Mucosa of gallbladder (tissue), 1 donor: ENCODE data around the gene IL1F10. TPM values are rescaled to one million over a fixed set of nuclear protein-coding genes. Genes with fewer than 3 reads are reported as not detected.
"Not testable (repeated sequence)": the region's sequence is repeated elsewhere in the genome, so short reads cannot be mapped to it uniquely, and the experiment has no call there.

ENCODE experiments used
- DNase-seq: peaks from one replicate; pipeline ENCODE4 v3.0.0-alpha.2; 2020; ENCODE audit warnings: low spot score
- total RNA-seq: library from RNA; stranded (reverse); gene quantifications from one replicate; pipeline ENCODE4 v1.2.1, GENCODE V29; 2021
- donor health status: DM: no; HTN: no; CAD: no.

Gene IL1F10
- total RNA-seq, 1 donor from 2014 or later, result not detected

DNA sequence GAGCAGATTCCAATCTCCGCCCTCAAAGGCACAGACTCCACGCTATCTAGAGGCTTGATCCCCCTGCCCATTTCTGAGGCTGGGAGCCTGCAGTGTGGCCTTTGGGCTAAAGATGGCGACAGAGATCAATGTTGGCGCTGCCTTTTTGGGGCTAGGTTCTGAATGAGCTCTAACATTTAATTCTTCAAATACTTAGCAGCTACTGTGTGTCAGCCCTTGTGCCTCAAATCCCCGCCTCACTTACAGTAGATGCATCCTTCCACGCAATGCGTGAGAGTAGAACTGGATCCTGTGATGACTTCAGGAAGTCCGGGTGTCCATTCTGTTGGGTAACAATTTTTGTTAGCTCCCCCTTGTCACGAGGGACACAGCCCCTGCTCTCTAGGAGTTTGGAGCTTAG lies 12.4 kb downstream of the IL1F10 start:
- DNase-seq, result no peak

DNA sequence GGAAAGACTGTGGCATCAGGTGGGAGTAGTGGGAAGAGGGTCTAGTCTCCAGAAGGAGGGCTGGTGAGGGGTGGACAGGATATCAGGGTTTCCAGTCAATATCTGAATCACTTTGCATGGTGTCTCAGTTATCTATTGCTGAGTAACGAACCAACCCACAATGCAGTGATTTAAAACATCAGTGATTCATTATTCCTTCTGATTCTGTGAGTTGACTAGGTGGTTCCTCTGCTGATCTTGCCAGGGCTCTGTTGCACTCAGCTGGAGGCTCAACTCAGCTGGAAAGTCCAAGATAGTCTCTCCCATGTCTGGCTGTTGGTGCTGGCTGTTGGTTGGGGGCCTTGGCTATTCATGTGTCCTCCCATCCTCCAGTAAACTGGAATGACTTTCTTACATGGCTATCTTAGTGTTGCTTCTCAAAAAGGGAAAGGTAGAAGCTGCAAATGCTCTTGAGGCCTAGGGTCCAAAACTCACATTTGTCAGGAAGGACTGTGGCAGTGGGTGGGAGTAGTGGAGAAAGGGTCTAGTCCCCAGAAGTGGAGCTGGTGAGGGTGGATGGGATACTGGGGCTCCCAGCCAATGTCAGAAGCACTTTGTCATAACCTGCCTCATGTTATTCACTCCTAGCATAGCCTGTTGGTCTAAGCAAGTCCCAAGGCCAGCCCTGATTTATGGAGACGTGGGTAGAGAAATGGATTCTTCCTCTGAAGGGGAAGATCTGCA lies 13.9 kb downstream of the IL1F10 start:
- DNase-seq, result no peak

DNA sequence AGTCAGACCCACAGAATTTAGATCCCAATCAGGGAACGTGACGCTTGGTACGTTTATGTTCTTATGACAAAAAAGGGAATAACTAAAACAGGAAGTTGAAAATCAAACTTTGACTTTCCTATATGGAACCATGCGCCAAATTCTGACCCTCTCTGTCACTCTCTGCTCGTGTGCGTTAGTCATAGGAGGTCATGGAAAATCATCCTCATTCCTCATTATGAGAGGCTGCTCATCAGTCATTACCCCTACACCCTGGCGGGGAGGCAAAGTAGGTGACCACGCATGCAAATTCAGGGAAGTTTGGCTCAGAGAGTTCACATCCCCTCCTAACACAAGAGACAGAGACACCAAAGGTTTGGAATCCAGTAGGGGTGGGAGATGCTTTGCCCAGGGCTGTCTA lies 15.5 kb downstream of the IL1F10 start:
- no peak for DNase-seq

DNA sequence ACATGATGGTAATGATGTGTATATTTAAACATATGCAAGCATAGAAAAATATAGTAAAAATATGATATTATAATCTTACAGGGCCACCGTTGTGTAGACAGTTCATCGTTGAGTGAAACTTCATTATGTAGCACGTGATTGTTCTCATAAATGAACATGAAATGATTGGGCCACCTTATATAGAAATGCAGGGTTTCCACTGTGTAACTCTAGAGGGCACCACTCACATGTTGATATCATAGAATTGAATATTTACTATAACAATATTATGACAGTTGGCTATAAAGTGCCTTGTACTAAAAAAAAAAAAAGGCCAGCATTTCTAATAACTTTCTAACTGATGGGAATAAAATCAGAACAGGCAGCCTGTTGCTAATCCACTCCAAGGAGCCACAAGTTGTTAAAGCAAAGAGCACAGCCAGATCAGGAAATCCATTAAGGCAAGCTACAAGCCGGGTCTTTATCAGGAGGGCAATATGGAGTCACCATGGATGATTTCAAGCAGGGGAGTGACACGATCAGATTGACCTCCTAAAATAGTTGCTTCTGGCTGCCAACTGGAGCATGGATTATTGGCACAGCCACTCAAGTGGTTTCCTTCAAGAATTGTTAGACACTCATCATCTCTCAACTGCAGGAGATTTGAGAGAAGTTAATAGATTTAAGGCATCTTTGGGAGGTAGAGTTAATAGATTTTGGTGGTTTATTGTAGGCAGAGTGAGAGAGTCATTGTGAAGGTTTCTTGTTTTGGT lies 16.7 kb downstream of the IL1F10 start:
- no peak for DNase-seq

DNA sequence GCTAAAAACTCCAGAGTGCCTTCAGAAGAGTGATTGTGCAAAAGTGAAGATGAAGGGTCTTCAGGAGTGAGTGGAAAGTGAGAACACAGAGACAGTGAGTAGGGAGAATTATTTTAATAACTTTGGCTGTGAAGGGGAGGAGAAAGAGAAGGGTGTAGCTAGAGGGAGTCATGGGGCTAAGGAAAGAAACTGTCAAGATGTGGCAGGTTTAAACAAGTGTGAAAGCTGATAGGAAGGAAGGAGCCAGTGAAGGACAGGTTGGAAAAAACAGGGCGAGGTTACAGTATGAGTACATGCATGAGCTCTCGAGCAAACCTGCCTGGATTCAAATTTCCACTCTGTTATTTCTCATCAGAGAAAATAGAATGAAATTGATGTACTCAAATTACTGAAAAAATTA lies 17.8 kb downstream of the IL1F10 start:
- DNase-seq, result no peak

DNA sequence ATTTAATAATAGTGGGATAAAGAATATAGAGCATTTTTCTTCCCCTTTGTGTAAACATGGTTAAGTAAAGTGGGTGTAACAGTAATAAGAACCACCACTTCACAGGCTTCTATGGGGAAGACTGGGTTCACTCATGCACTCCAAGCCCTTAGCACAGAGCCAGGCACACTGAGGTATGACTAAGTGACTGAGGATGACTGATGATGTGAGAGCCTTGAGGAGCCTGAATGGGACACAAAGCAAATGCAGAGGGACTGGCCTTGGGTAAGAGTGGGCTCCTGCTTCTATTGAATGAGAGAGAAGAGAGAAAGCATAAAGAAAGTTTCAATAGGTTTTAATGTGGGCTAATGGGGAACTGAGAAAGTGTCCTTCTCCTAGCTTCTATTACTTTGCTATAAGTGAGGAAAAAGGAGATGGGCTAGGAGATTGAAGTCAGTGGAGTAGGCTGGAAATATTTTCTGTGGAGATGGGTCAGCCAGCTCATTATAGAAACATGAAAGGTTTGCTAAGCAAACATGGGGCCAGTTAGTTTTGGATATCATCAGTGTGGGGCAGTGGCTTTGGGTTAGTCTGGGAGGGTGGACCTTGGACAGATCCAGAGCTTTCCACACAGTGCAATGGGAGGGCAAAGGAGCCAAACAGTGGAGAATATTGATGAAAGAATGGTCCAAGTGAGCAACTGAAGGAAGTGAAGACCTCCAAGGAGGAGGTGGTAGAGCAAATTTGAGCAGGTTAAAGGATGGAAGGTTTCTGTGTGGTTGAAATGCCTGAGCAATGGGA lies 20.6 kb downstream of the IL1F10 start:
- DNase-seq, result no peak

DNA sequence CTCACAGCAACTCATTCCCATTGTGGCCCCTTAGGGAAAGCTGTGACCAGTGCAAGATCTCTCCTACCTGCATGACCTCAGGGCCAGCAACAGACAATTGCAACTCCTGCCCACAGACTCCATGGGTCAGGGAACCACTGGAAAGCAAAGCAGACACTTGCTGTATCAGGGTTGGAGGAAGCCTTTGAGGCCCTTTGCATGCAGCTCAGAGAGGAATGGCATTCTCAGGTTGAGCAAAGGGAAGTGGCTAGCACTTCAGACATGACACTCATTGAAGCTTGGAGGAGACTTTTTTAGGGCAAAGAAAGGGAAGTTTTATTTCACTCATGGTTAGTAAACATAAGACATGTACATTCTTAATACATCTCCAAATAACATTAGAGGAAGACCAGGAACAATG lies 22.1 kb downstream of the IL1F10 start:
- DNase-seq, result no peak

DNA sequence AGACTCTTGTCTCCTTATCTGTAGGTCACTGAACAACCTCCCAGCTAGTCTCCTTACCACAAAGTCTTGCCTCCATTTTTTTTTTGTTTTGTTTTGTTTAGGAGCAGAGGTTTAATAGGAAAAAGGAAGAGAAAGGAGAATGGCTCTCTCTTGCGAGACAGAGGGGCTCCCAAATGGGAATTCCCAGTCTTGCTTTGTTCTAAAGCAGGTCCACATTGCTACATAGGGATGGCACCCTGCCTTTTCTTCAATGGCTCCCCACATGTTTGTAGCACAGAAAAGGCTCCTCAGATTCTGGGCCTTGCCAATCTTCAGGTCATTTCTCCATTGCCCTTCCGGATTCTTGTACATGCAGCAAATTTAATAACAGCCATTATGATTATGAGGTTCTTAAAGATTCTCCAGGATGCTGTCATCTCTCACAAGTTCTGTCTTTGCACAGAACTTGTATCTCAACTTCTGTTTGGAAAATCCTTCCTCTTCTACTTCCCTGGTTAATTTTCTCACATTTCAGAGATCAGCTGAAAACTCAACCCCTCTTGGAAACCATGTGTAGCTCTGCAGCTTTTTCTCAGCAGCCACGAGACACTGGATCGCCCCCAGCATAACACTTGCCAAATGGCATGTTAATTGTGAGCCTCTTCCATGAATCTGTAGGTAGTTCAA lies 23.6 kb downstream of the IL1F10 start:
- DNase-seq, result no peak

DNA sequence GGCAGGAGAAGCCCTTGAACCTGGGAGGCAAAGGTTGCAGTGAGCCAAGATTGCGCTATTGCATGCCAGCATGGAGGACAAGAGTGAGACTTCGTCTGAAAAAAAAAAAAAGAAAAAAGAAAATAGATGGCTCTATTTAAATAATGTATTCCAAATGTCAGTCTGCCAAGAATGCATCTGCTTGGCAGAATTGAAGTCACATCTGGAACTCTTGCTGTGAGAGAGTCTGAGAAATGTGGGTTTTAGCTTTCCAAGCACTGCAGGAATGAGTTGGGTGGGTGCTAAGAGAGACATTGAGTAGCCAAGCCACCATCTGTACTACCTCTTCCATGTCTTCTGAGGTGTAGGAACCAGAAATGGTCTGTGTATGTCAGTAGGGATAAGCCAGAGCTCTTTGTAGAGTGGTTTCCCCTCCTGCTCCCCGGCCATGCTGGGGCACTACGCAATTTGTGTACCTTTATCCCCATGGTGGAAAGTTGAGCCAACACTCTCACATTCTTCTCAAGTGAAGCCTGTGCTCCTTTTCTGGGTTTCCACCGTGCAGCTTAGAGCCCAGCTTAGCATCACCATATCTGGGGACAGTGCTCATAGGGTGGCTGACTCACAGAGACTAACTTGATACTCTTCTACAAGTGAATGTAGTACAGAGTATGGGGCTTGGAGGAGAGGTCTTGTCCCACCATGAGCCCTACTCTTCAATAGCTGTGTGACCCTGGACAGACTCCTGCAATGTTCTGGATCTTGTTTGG lies 25.3 kb downstream of the IL1F10 start:
- no peak for DNase-seq

DNA sequence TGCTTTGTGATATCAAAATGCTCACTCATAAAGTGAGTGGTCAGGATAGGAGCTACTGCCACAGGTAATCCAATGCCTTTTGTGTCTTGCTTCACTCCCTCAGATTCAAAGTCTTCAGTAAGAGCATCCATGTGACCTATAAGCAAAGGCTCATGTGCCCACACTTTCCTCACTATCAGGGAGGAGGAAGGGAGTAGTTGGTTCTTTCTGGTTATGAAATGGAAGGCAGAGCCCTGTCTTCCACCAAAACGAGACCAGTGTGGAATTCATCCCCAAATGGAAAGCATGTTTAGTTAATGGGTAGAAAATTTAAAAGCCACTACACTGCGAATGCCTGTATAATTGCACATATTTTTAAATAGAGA lies 25.8 kb downstream of the IL1F10 start:
- DNase-seq, result no peak

DNA sequence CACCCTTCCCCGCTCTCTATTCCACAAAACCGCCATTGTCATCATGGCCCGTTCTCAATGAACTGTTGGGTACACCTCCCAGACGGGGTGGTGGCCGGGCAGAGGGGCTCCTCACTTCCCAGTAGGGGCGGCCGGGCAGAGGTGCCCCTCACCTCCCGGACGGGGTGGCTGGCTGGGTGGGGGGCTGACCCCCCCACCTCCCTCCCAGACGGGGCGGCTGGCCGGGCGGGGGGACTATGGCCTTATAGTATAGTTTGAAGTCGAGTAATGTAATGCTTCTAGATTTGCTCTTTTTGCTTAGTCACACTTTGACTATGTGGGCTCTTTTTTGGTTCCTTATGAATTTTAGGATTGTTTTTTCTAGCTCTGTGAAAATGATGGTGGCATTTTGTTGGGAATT lies 28.5 kb downstream of the IL1F10 start:
- not testable (repeated sequence) for DNase-seq

DNA sequence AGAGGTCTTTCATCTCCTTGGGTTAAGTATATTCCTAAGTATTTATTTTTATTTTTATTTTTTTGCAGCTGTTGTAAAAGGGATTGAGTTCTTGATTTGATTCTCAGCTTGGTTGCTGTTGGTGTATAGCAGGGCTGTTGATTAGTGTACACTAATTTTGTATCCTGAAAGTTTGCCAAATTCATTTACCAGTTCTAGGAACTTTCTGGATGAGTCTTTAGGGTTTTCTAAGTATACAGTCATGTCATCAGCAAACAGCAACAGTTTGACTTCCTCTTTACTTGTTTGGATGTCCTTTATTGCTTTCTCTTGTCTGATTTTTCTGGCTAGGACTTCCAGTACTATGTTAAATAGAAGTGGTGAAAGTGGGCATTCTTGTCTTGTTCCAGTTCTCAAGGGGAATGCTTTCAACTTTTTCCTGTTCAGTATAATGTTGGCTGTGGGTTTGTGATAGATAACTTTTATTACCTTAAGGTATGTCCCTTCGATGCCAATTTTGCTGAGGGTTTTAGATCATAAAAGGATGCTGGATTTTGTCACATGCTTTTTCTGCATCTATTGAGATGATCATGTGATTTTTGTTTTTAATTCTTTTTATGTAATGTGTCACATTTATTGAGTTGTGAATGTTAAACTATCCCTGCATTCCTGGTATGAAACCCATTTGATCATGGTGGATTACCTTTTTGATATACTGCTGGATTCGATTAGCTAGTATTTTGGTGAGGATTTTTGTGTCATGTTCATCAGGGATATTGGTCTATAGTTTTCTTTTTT lies 29.3 kb downstream of the IL1F10 start:
- DNase-seq, result not testable (repeated sequence)

DNA sequence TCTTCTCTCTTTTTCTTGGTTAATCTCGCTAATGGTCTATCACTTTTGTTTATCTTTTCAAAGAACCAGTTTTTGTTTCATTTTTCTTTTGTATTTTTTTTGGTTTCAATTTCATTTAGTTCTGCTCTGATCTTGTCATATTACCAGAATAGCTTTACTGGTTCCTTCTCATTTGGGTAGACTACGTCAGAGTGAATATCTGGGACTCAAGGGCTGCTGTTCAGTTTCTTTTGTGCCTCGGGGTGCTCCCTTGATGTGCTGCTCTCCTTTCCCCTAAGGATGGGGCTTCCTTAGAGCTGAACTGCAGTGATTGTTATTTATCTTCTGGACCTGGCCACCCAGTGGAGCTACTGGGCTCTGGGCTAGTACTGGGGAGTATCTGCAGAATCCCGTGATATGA lies 30.3 kb downstream of the IL1F10 start:
- no peak for DNase-seq

DNA sequence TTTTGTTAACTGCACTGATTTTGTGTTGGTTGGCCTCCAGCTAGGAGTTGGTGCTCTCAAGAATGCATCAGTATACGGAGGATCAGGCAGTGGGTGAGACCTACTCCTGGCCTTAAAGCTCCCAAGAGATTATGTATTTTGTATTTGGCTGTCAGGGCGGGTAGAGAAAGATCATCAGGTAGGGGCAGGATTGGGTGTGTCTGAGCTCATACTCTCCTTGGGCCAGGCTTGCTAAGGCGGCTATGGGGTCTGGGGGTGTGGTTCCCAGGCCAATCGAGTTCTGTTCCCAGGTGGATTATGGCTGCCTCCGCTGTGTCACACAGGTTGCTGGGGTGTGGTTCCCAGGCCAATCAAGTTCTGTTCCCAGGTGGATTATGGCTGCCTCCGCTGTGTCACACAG lies 30.8 kb downstream of the IL1F10 start:
- no peak for DNase-seq

DNA sequence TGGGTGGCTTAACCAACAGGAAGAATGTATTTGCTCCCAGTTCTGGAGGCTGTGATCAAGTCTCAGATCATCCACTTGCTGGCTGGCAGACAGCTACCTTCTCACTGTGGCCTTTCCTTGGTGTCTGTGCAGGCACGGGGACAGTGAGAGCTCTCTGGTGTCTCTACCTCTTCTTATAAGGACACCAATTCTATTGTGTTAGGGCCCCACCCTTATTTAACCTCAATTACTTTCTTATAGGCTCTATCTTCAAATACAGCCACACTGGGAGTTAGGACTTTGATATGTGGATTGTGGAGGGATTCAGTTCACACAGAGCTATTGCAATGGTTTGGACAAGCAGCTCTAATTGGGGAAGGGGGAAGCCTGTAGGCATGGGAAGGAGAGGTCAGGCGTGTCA lies 34.4 kb downstream of the IL1F10 start:
- DNase-seq, result no peak

DNA sequence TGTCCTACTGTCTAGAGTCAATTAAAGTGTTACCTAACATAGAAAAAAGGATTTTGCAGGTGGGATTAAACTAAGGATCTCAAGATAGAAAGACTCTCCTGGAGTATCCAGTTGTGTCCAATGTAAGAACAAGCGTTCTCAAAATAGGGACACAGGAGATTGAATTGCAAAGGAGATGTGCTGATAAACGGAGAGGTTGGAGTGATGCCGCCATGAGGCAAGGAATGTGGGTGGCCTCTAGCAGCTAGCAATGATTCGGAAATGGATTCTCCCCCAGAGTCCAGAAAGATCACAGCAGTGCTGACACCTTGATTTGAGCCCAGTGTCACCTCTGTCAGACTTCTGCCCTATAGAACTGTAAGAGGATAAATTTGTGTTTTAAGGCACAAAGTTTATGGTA lies 35.5 kb downstream of the IL1F10 start:
- no peak for DNase-seq

DNA sequence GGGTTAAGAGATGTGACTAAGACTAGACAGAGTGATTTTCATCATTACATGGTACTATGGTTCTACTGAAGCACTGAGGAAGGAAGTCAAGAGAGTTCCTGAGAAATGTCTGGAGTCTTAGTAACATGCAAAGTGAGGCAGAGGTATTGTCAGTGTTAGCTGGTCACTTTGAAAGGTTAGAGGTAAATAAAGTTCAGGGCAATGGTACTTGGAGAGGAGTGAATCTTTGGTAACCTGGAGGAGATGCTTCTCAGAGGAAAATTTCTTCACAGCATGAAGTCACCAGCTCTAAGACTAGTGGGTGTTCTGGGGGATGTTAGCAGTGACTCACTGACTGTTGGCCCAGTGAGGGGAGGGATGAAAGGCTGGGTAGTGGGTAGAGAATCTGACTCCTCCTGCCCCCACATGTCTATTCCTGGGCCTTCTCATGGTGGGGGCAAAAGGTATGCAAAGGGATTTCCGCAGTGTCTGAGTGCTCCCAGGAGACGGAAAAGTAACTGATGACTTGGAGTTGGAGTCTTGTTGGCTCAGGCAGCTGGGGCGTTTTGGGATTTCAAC lies 36.4 kb downstream of the IL1F10 start:
- DNase-seq, result no peak

DNA sequence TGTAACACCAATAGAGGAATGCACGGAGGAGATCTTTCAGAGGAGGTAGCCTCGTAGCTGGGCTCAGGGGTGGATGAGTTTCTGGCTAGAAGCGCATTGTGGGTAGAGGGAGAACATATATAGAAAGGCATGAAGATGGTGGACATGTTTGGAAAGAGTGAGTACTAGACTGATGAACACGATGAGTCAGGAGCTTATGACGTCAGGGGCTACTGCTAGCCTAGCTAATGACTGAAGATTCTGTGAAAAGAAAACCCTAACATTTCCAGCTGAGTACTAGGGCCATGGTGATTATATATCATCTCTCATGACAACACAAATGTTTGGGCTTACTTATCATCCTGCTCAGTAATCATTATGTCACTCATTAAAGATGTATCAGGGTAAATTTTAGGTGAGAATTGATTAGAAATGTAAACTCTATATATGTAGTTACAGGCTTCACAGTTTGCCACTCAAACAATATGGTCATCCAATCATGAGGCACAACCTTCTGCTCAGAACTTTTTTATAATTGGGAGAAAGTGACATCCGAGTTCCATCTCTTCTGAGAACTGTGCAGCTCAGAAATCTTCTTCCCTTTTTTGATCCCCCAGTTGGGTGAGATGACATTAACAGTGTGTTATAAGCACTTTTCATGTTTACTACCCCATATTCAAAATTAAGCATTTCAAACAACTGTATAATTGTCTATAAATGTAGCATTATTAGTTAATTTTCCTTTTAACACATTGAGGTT lies 37.4 kb downstream of the IL1F10 start:
- no peak for DNase-seq

DNA sequence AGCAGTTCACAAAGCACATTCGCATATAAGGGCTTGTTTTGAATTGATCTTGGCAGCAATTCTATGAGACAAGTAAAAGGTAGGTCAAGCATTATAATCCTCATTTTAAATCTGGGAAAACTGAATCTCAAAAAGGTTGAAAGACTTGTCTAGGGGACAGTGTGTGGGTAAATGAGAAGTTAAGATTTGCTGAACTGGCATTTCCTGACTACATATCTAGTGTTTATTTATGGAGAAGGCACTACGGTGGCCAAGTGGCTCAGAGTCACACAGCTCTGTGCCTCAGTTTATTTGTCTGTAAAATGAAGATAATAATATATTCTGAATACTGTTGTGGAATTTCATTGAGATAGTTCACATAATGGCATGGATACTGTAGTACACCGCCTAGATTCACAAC lies 43.4 kb downstream of the IL1F10 start:
- no peak for DNase-seq

DNA sequence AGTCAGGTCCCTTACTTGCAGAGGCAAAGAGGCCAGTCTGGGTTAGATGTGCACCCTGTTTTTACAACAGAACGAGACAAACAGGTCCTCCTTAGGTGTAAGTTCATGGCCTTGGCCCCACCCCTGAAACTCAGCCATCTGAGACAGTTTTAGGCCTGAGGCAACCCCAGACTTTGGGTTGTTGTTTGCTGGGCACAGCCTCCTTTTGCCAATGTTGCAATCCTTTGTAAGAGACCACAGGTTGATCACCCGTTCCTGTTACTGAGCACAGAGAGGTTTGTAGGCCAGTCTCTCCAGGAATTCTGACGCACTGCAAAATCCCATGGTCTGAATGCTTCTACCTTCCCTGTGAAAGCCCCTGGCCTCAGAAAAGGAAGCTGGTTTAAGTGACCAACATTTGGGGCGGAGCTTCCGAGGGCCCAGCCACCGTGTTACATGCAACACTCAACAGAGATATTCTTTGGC lies 44.1 kb downstream of the IL1F10 start:
- no peak for DNase-seq
